Mammary epithelial cell (primary cell): ENCODE measurements around the gene PGAP3.

ENCODE experiments used
- CTCF ChIP-seq, 2 donors: IDR thresholded peaks in 1 of 2; conservative IDR thresholded peaks in 1 of 2; 2 replicates each; pipeline ENCODE4 v1.5.1; 2011 to 2012; ENCODE audit warnings: inconsistent platforms in 2 of 2, low read length in 2 of 2, mild to moderate bottlenecking in 2 of 2, control low read depth in 1 of 2, low read depth in 1 of 2; ENCODE audit not compliant: insufficient read depth in 1 of 2; ENCODE audit errors: extremely low read depth in 1 of 2
- EZH2 ChIP-seq: IDR thresholded peaks from 2 replicates; pipeline ENCODE4 v1.6.1; 2012; ENCODE audit warnings: low read length, inconsistent platforms, borderline replicate concordance

- TF ChIP-seq EZH2 (no peak), CTCF (conservative IDR thresholded peaks at IDR 0.05 in 1 of 2, IDR thresholded peaks at IDR 0.05 in 1 of 2; ENCODE audit: extremely low read depth in 1 of 2, insufficient read depth in 1 of 2, low read depth in 1 of 2, low read length in 2 of 2) (no peak)
Measured at GRCh38 chr17:39647256-39647655, 40.6 kb downstream of the PGAP3 start.
